GM12878 (cell line): ENCODE data around the gene TRAF2. TPM values are rescaled to one million over a fixed set of nuclear protein-coding genes. Genes with fewer than 3 reads are reported as not detected.

Experiments used
- CEBPZ ChIP-seq: fragments of 150-350 bp; IDR thresholded peaks from 2 replicates; pipeline ENCODE4 v1.6.1; 2016; ENCODE audit warnings: low read depth, low read length
- E2F8 ChIP-seq: fragments of 450-650 bp; IDR thresholded peaks from 2 replicates; pipeline ENCODE4 v1.6.1; 2018; ENCODE audit warnings: mild to moderate bottlenecking, low read depth, moderate library complexity; ENCODE audit not compliant: partially characterized antibody
- HSF1 ChIP-seq: fragments of 150-350 bp; IDR thresholded peaks from 2 replicates; pipeline ENCODE4 v1.6.1; 2014; ENCODE audit warnings: mild to moderate bottlenecking, low read depth, low read length
- JUND ChIP-seq: IDR thresholded peaks from 2 replicates; pipeline ENCODE4 v1.6.1; 2012; ENCODE audit warnings: low read depth, mild to moderate bottlenecking, low read length, improper control_type of control experiment, moderate library complexity
- MLLT1 ChIP-seq: fragments of 450-650 bp; IDR thresholded peaks from 2 replicates; pipeline ENCODE4 v1.6.1; 2016; ENCODE audit warnings: mild to moderate bottlenecking
- NBN ChIP-seq: fragments of 450-650 bp; IDR thresholded peaks from 2 replicates; pipeline ENCODE4 v1.6.1; 2016
- PBX3 ChIP-seq: IDR thresholded peaks from 2 replicates; pipeline ENCODE4 v1.6.1; 2011; ENCODE audit warnings: mild to moderate bottlenecking, low read depth, low read length, moderate library complexity; ENCODE audit not compliant: insufficient replicate concordance
- PML ChIP-seq: IDR thresholded peaks from 2 replicates; pipeline ENCODE4 v1.6.1; 2012; ENCODE audit warnings: low read length, inconsistent platforms
- RELB ChIP-seq: fragments of 450-650 bp; IDR thresholded peaks from 2 replicates; pipeline ENCODE4 v1.6.1; 2017; ENCODE audit warnings: low read depth, mild to moderate bottlenecking, moderate library complexity
- TCF12 ChIP-seq: IDR thresholded peaks from 2 replicates; pipeline ENCODE4 v1.6.1; 2011; ENCODE audit warnings: low read depth, mild to moderate bottlenecking, low read length
- USF2 ChIP-seq: IDR thresholded peaks from 2 replicates; pipeline ENCODE4 v1.6.1; 2011; ENCODE audit warnings: low read depth, low read length, improper control_type of control experiment, borderline replicate concordance
- WRNIP1 ChIP-seq: IDR thresholded peaks from 2 replicates; pipeline ENCODE4 v1.6.1; 2011; ENCODE audit warnings: low read depth, low read length, improper control_type of control experiment, borderline replicate concordance
- polyA plus RNA-seq, 11 experiments: library from polyadenylated mRNA; depleted of rRNA in 4 of 11; unstranded in 6 of 11; stranded (reverse) in 5 of 11; fragments of >200 nt; fragmentation: Nextera tagmentation in 4 of 11; fragmentation: Illumina TruSeq in 1 of 11; extraction: Ambion mirVana in 4 of 11; extraction: Trizol in 1 of 11; gene quantifications; 1 replicate in 1 of 11; 2 replicates in 10 of 11; pipeline versions ENCODE4 v1.2.1 to v1.2.3, GENCODE V29; 2011 to 2016; ENCODE audit warnings: inconsistent platforms in 2 of 11, missing spikeins in 2 of 11, low read depth in 1 of 11
- total RNA-seq, 4 experiments: library from RNA; depleted of rRNA in 3 of 4; stranded (reverse); fragments of >200 nt in 3 of 4; fragmentation: Illumina TruSeq in 1 of 4; extraction: Trizol in 1 of 4; gene quantifications; 2 replicates each; pipeline versions ENCODE4 v1.2.1 to v1.2.3, GENCODE V29; 2013 to 2021

The TRAF2 gene
- total and polyA plus RNA-seq, 10 of the 15 experiments (the other 5 are each of a cell fraction or from before 2014, with no cell fraction given), result 0.34 to 39.5 (median 18.7) TPM

- TF ChIP-seq RELB (peak; percentile 98), JUND (no peak), PBX3 (peak; percentile 7), NBN (0 out of 2 replicates have a peak, but pooled peaks have one; percentile 44), E2F8 (peak; percentile 67), WRNIP1 (no peak), CEBPZ (peak; percentile 32; the same call in 1 of the 2 replicates), PML (peak; percentile 65; the same call in 1 of the 2 replicates), USF2 (peak; percentile 53), TCF12 (no peak), HSF1 (no peak), MLLT1 (peak; percentile 32; the same call in 1 of the 2 replicates)
These were observed 37.0 kb upstream of the TRAF2 start, which contains the start of gene PHPT1 (continued) for GRCh38 chr9:136849038-136849959.
